Body of pancreas (tissue), 4 donors: ENCODE measurements around the gene TYMS. TPM values are rescaled to one million over a fixed set of nuclear protein-coding genes. Genes with fewer than 3 reads are reported as not detected.

Experiments used
- ATAC-seq: fragments of 150-250 bp; one replicate; pipeline ENCODE4 v1.9.1; 2016
- DNase-seq, 4 donors: peaks; one replicate each; pipeline ENCODE4 v3.0.0-alpha.2; 2019
- H3K27ac ChIP-seq, 4 donors: fragments of 200-600 bp; sonication (generic); 1 replicate in 3 of 4; 2 replicates in 1 of 4; pipeline versions ENCODE4 v1.5.1 to v1.6.1; 2016 to 2019; ENCODE audit warnings: mild to moderate bottlenecking in 1 of 4, mixed read lengths in 1 of 4, moderate library complexity in 1 of 4
- H3K27me3 ChIP-seq, 2 donors: fragments of 200-600 bp; sonication (generic); one replicate each; pipeline ENCODE4 v1.6.0; 2016; ENCODE audit warnings: mild to moderate bottlenecking in 1 of 2
- H3K36me3 ChIP-seq, 2 donors: fragments of 200-600 bp; sonication (generic); replicated peaks in 1 of 2; 2 replicates each; pipeline ENCODE4 v1.5.1; 2016; ENCODE audit warnings: low read depth in 2 of 2; ENCODE audit not compliant: insufficient read depth in 1 of 2
- H3K4me1 ChIP-seq: fragments of 200-600 bp; sonication (generic); one replicate; pipeline ENCODE4 v1.6.0; 2016
- H3K4me3 ChIP-seq, 2 donors: fragments of 200-600 bp; sonication (generic); 1 replicate in 1 of 2; 2 replicates in 1 of 2; pipeline ENCODE4 v1.5.1; 2016 to 2019
- H3K9me3 ChIP-seq, 3 donors: fragments of 200-600 bp; sonication (generic); 1 replicate in 2 of 3; 2 replicates in 1 of 3; pipeline ENCODE4 v1.5.1; 2016
- POLR2A ChIP-seq, 3 donors: fragments of 450-650 bp; IDR thresholded peaks; one replicate each; pipeline ENCODE4 v1.6.1; 2016; ENCODE audit warnings: antibody characterized with exemption in 3 of 3, mild to moderate bottlenecking in 2 of 3
- WGBS, 2 donors: methylation state at CpG; one replicate each; pipeline ENCODE4 v1.1.5; 2017; 5-methylcytosine and 5-hydroxymethylcytosine counted together
- intact Hi-C: fragments of 100-400 bp; cut with DNase I; formaldehyde crosslinking; loops from one replicate; pipeline ENCODE4 v1.15.1; 2023
- total RNA-seq, 2 donors: library from RNA; depleted of rRNA; stranded (reverse); fragments of >200 nt; gene quantifications; one replicate each; pipeline ENCODE4 v1.1.0, GENCODE V29; 2016
- TF ChIP-seq, protein P1 (sequence below), 7 experiments: fragments of 450-650 bp in 4 of 7; fragments of 200-600 bp in 3 of 7; sonication (generic) in 3 of 7; IDR thresholded peaks; one replicate each; pipeline ENCODE4 v1.5.1; 2016 to 2019; ENCODE audit warnings: antibody characterized with exemption in 7 of 7

The TYMS gene
- total RNA-seq, 2 donors from 2014 or later: 1.8 to 7.6 TPM

- Histone ChIP-seq H3K36me3 (peaks cover 0 to 14% of the 10 kb centered on the region in 2 donors), H3K4me1 (peaks cover 10% of the 10 kb centered on the region), H3K27me3 (no peaks in the 10 kb centered on the region), H3K9me3 (no peaks in the 10 kb centered on the region), H3K27ac (no peak overlapping the region), H3K4me3 (no peak overlapping the region)
- ATAC-seq (no peak), DNase-seq (no peak)
- TF ChIP-seq, protein P1, sequence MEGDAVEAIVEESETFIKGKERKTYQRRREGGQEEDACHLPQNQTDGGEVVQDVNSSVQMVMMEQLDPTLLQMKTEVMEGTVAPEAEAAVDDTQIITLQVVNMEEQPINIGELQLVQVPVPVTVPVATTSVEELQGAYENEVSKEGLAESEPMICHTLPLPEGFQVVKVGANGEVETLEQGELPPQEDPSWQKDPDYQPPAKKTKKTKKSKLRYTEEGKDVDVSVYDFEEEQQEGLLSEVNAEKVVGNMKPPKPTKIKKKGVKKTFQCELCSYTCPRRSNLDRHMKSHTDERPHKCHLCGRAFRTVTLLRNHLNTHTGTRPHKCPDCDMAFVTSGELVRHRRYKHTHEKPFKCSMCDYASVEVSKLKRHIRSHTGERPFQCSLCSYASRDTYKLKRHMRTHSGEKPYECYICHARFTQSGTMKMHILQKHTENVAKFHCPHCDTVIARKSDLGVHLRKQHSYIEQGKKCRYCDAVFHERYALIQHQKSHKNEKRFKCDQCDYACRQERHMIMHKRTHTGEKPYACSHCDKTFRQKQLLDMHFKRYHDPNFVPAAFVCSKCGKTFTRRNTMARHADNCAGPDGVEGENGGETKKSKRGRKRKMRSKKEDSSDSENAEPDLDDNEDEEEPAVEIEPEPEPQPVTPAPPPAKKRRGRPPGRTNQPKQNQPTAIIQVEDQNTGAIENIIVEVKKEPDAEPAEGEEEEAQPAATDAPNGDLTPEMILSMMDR (IDR thresholded peaks at IDR 0.05): no peak
- TF ChIP-seq POLR2A (IDR thresholded peaks at IDR 0.05): no peak
- WGBS, 2 donors: 87 to 93% methylated on average over 3 of the region's 3 CpGs
- intact Hi-C loops: no loop called here
These were observed 28.0 kb downstream of the TYMS start for GRCh38 chr18:685438-685837.

- DNase-seq (no peak), ATAC-seq (no peak)
- H3K27ac ChIP-seq: no peak overlapping the region
- H3K4me1 ChIP-seq: peaks cover 10% of the 10 kb centered on the region
- intact Hi-C loops: no loop called here
- H3K4me3 ChIP-seq: no peak overlapping the region
- H3K27me3 ChIP-seq: no peaks in the 10 kb centered on the region
- 80 to 83% methylated on average over 8 to 11 of the region's 11 CpGs for WGBS, 2 donors
- no peaks in the 10 kb centered on the region for H3K9me3 ChIP-seq
- TF ChIP-seq, protein P1 (IDR thresholded peaks at IDR 0.05): no peak
- no peak for TF ChIP-seq POLR2A (IDR thresholded peaks at IDR 0.05)
- H3K36me3 ChIP-seq: peaks cover 0 to 10% of the 10 kb centered on the region in 2 donors
These were observed 29.1 kb downstream of the TYMS start for GRCh38 chr18:686339-687111.

GRCh38 chr18:688323-688722 is 30.9 kb downstream of the TYMS start:
- WGBS, 2 donors: 76 to 100% methylated on average over 1 to 5 of the region's 5 CpGs
- intact Hi-C loops: no loop called here
- no peak for TF ChIP-seq POLR2A (IDR thresholded peaks at IDR 0.05)
- TF ChIP-seq, protein P1 (IDR thresholded peaks at IDR 0.05): no peak

DNA sequence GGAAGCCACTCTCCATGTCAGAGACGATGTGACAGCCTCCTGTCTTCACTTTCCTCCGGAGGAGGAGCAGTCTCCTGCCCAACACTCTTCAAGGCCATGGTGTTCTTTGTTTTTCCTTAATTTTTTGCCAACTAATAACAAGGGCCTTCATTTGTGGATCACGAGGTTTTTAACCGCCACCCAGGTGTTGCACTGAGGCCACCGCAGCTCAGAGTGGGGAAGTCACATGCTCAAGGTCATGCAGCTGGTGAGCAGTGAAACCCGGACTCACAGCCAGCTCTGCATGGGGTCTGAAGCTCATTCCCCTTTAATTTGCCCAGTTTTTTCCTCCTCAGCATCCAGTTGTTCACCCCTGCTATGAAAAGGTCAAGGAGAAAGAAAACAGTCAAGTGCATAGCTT is 35.4 kb downstream of the TYMS start:
- Histone ChIP-seq H3K4me1 (peaks cover 9% of the 10 kb centered on the region), H3K4me3 (no peak overlapping the region), H3K36me3 (peaks cover 0 to 4% of the 10 kb centered on the region in 2 donors), H3K27me3 (no peaks in the 10 kb centered on the region), H3K9me3 (no peaks in the 10 kb centered on the region), H3K27ac (no peak overlapping the region)
- TF ChIP-seq POLR2A (IDR thresholded peaks at IDR 0.05): no peak
- TF ChIP-seq, protein P1 (IDR thresholded peaks at IDR 0.05): no peak
- WGBS, 2 donors: 49 to 56% methylated on average over 6 of the region's 6 CpGs
- intact Hi-C loops: no loop called here
- ATAC-seq (peak; percentile 33), DNase-seq (peak in 3 of 4 donors; percentile 16 to 44 (median 17))

More at GRCh38 chr18:688323-688722, 30.9 kb downstream of the TYMS start:
- ATAC-seq (no peak), DNase-seq (no peak)
- no peaks in the 10 kb centered on the region for H3K9me3 ChIP-seq
- no peak overlapping the region for H3K27ac ChIP-seq
- no peak overlapping the region for H3K4me3 ChIP-seq
- H3K36me3 ChIP-seq: peaks cover 0 to 4% of the 10 kb centered on the region in 2 donors
- no peaks in the 10 kb centered on the region for H3K27me3 ChIP-seq
- peaks cover 14% of the 10 kb centered on the region for H3K4me1 ChIP-seq
